ENCODE measurements around the gene ATP8B4. TPM values are rescaled to one million over a fixed set of nuclear protein-coding genes. Genes with fewer than 3 reads are reported as not detected.

The ATP8B4 gene
- total and polyA plus RNA-seq, 4 donors = 1.9 to 19.7 (median 12.4) TPM

GRCh38 chr15:49863431-49864224 is 255.4 kb downstream of the ATP8B4 start:
- H3K9me3 ChIP-seq (ENCODE audit: control insufficient read depth in 4 of 4, low read length in 3 of 4) = no peaks in the 10 kb centered on the region
- TF ChIP-seq TAF1 (conservative IDR thresholded peaks at IDR 0.05) = no peak
- no peak for TF ChIP-seq ZBTB33 (IDR thresholded peaks at IDR 0.05)
- TF ChIP-seq SP1 (IDR thresholded peaks at IDR 0.05) = no peak
- TF ChIP-seq NR2F2 (IDR thresholded peaks at IDR 0.05) = no peak
- TF ChIP-seq CTCF (IDR thresholded peaks at IDR 0.05; ENCODE audit: low read depth, low read length, missing input control) = no peak
- TF ChIP-seq RAD21 (IDR thresholded peaks at IDR 0.05) = no peak
- TF ChIP-seq YY1 (IDR thresholded peaks at IDR 0.05) = no peak
- TF ChIP-seq MAX (IDR thresholded peaks at IDR 0.05) = no peak
- TF ChIP-seq JUND (IDR thresholded peaks at IDR 0.05) = no peak
- no peak for TF ChIP-seq FOXA1 (IDR thresholded peaks at IDR 0.05)
- TF ChIP-seq FOXA2 (IDR thresholded peaks at IDR 0.05) = no peak
- TF ChIP-seq HNF4G (IDR thresholded peaks at IDR 0.05) = no peak
- WGBS = 86% methylated on average over 3 of the region's 3 CpGs
- H3K27ac ChIP-seq (ENCODE audit: low read depth in 1 of 2, low read length in 2 of 2) = peak overlapping the region in 1 of 2 donors; percentile 62
- H3K27me3 ChIP-seq (ENCODE audit: control insufficient read depth in 4 of 4, insufficient read depth in 4 of 4, low read length in 3 of 4) = no peaks in the 10 kb centered on the region
- H3K36me3 ChIP-seq (ENCODE audit: control insufficient read depth in 4 of 4, insufficient read depth in 3 of 4, low read depth in 1 of 4, low read length in 3 of 4) = peaks cover 0 to 4% (median 0%) of the 10 kb centered on the region in 4 donors
- no peak for DNase-seq (ENCODE audit: low spot score)
- no peaks in the 10 kb centered on the region for H3K4me1 ChIP-seq (ENCODE audit: control insufficient read depth in 4 of 4, insufficient read depth in 4 of 4, low read length in 3 of 4)
- no peak overlapping the region for H3K9ac ChIP-seq (ENCODE audit: low read depth in 1 of 2, low read length in 2 of 2)
- H3K4me3 ChIP-seq (ENCODE audit: low read depth in 1 of 3, low read length in 3 of 3) = no peak overlapping the region

- H3K4me3 ChIP-seq (ENCODE audit: low read depth in 1 of 3, low read length in 3 of 3) = no peak overlapping the region
- DNase-seq (ENCODE audit: low spot score) = no peak
- H3K9me3 ChIP-seq (ENCODE audit: control insufficient read depth in 4 of 4, low read length in 3 of 4) = no peaks in the 10 kb centered on the region
- 87% methylated on average over 8 of the region's 8 CpGs for WGBS
- no peaks in the 10 kb centered on the region for H3K4me1 ChIP-seq (ENCODE audit: control insufficient read depth in 4 of 4, insufficient read depth in 4 of 4, low read length in 3 of 4)
- H3K36me3 ChIP-seq (ENCODE audit: control insufficient read depth in 4 of 4, insufficient read depth in 3 of 4, low read depth in 1 of 4, low read length in 3 of 4) = peaks cover 0 to 4% (median 0%) of the 10 kb centered on the region in 4 donors
- H3K27me3 ChIP-seq (ENCODE audit: control insufficient read depth in 4 of 4, insufficient read depth in 4 of 4, low read length in 3 of 4) = no peaks in the 10 kb centered on the region
- no peak overlapping the region for H3K9ac ChIP-seq (ENCODE audit: low read depth in 1 of 2, low read length in 2 of 2)
- no peak overlapping the region for H3K27ac ChIP-seq (ENCODE audit: low read depth in 1 of 2, low read length in 2 of 2)
- no peak for TF ChIP-seq HNF4G (IDR thresholded peaks at IDR 0.05)
- no peak for TF ChIP-seq FOXA1 (IDR thresholded peaks at IDR 0.05)
- TF ChIP-seq CTCF (IDR thresholded peaks at IDR 0.05; ENCODE audit: low read depth, low read length, missing input control) = no peak
- peak; percentile 57 for TF ChIP-seq NR2F2 (IDR thresholded peaks at IDR 0.05)
- no peak for TF ChIP-seq JUND (IDR thresholded peaks at IDR 0.05)
- no peak for TF ChIP-seq REST (IDR thresholded peaks at IDR 0.05)
These were observed 258.9 kb downstream of the ATP8B4 start for GRCh38 chr15:49860101-49860500.

Data from liver (tissue), 9 donors.